H1 (cell line): ENCODE data around the gene EPHB1. TPM values are rescaled to one million over a fixed set of nuclear protein-coding genes. Genes with fewer than 3 reads are reported as not detected.

ENCODE experiments used
- CTCF ChIA-PET: fragments of 300-600 bp; sonication (Branson Sonifier 250); formaldehyde crosslinking; loops from one replicate; lab custom pipeline; 2021; ENCODE audit not compliant: partially characterized antibody; lab: Charles Lee
- POLR2A ChIA-PET: fragments of 300-600 bp; sonication (Branson Sonifier 250); formaldehyde crosslinking; loops from one replicate; lab custom pipeline; 2021; ENCODE audit warnings: inconsistent platforms; ENCODE audit not compliant: partially characterized antibody; lab: Charles Lee
- DNase-seq, 2 experiments: peaks; one replicate each; pipeline versions ENCODE4 v3.0.0 to v3.0.0-alpha.2; 2010 to 2022; ENCODE audit warnings: low spot score in 2 of 2, low read depth in 1 of 2, mixed read lengths in 1 of 2
- FAIRE-seq: peaks from 2 replicates; lab custom pipeline; 2011; peaks lifted over from hg19 to GRCh38; lab: Jason Lieb, UNC
- H2AFZ ChIP-seq: 2 replicates; pipeline ENCODE4 v1.8.1; 2012; ENCODE audit warnings: low read length, inconsistent platforms
- H2AK5ac ChIP-seq: 2 replicates; pipeline ENCODE4 v1.6.1; 2013; ENCODE audit warnings: low read depth, low read length
- H2BK120ac ChIP-seq: replicated peaks from 2 replicates; pipeline ENCODE3; 2013; ENCODE audit warnings: low read depth, low read length, inconsistent platforms
- H2BK12ac ChIP-seq: 2 replicates; pipeline ENCODE4 v1.6.1; 2013; ENCODE audit warnings: low read depth, low read length
- H2BK15ac ChIP-seq: 2 replicates; pipeline ENCODE4 v1.6.1; 2013; ENCODE audit warnings: low read length
- H2BK20ac ChIP-seq: 2 replicates; pipeline ENCODE4 v1.6.1; 2013; ENCODE audit warnings: low read length
- H2BK5ac ChIP-seq: 2 replicates; pipeline ENCODE4 v1.6.1; 2013; ENCODE audit warnings: low read depth, low read length
- H3K14ac ChIP-seq: 2 replicates; pipeline ENCODE4 v1.6.1; 2013; ENCODE audit warnings: inconsistent platforms; ENCODE audit not compliant: insufficient read length
- H3K18ac ChIP-seq: 2 replicates; pipeline ENCODE4 v1.6.1; 2013; ENCODE audit warnings: low read length; ENCODE audit errors: extremely low read depth
- H3K23ac ChIP-seq: 2 replicates; pipeline ENCODE4 v1.6.1; 2013; ENCODE audit warnings: inconsistent platforms; ENCODE audit not compliant: insufficient read length
- H3K23me2 ChIP-seq: 2 replicates; pipeline ENCODE4 v1.6.1; 2013; ENCODE audit warnings: low read depth, low read length
- H3K27ac ChIP-seq: 2 replicates; pipeline ENCODE4 v1.6.1; 2011; ENCODE audit warnings: low read depth, low read length, inconsistent platforms
- H3K27me3 ChIP-seq, 4 experiments: replicated peaks in 1 of 4; 1 replicate in 1 of 4; 2 replicates in 3 of 4; pipeline versions ENCODE4 v1.6.1 to v1.8.1; 2011 to 2013; ENCODE audit warnings: low read length in 3 of 4, mild to moderate bottlenecking in 3 of 4, inconsistent platforms in 2 of 4, mixed read lengths in 2 of 4, moderate library complexity in 1 of 4; ENCODE audit not compliant: control insufficient read depth in 3 of 4, insufficient read depth in 3 of 4; ENCODE audit errors: extremely low read depth in 1 of 4
- H3K36me3 ChIP-seq, 4 experiments: 2 replicates each; pipeline versions ENCODE4 v1.6.1 to v1.8.1; 2011 to 2013; ENCODE audit warnings: mild to moderate bottlenecking in 4 of 4, low read length in 3 of 4, moderate library complexity in 2 of 4, control low read depth in 1 of 4, inconsistent platforms in 1 of 4; ENCODE audit not compliant: insufficient read depth in 4 of 4, control insufficient read depth in 2 of 4
- H3K4ac ChIP-seq: replicated peaks from 2 replicates; pipeline ENCODE3; 2013; ENCODE audit warnings: low read length, low read depth, mixed read lengths, inconsistent platforms; ENCODE audit not compliant: insufficient read length
- H3K4me1 ChIP-seq, 4 experiments: replicated peaks in 1 of 4; 1 replicate in 1 of 4; 2 replicates in 3 of 4; pipeline versions ENCODE4 v1.6.1 to v1.8.1; 2011 to 2013; ENCODE audit warnings: low read length in 3 of 4, inconsistent platforms in 2 of 4, mixed read lengths in 1 of 4; ENCODE audit not compliant: insufficient read depth in 4 of 4, control insufficient read depth in 3 of 4
- H3K4me2 ChIP-seq, 2 experiments: 2 replicates each; pipeline versions ENCODE4 v1.6.1 to v1.8.1; 2011 to 2013; ENCODE audit warnings: low read depth in 2 of 2, low read length in 2 of 2, control low read depth in 1 of 2, inconsistent platforms in 1 of 2, mild to moderate bottlenecking in 1 of 2; ENCODE audit not compliant: insufficient read depth in 1 of 2
- H3K4me3 ChIP-seq, 4 experiments: fragments of 200-600, 300-600 bp in 1 of 4; sonication (generic), shearing (Covaris generic), sonication (Bioruptor Twin) in 1 of 4; 2 replicates each; pipeline versions ENCODE4 v1.5.1 to v1.8.1; 2011 to 2016; ENCODE audit warnings: low read length in 4 of 4, low read depth in 3 of 4, control low read depth in 2 of 4, inconsistent platforms in 2 of 4, mild to moderate bottlenecking in 2 of 4, mixed read lengths in 1 of 4, moderate library complexity in 1 of 4; ENCODE audit not compliant: insufficient read depth in 2 of 4; ENCODE audit errors: extremely low read depth in 1 of 4
- H3K56ac ChIP-seq: replicated peaks from 2 replicates; pipeline ENCODE3; 2013; ENCODE audit warnings: low read depth, mild to moderate bottlenecking, mixed read lengths, low read length, inconsistent platforms; ENCODE audit not compliant: insufficient read length
- H3K79me1 ChIP-seq: 2 replicates; pipeline ENCODE4 v1.6.1; 2013; ENCODE audit warnings: low read depth, low read length, control low read depth
- H3K79me2 ChIP-seq, 2 experiments: 2 replicates each; pipeline versions ENCODE4 v1.6.1 to v1.8.1; 2012 to 2013; ENCODE audit warnings: low read length in 2 of 2, mild to moderate bottlenecking in 2 of 2, inconsistent platforms in 1 of 2; ENCODE audit not compliant: insufficient read depth in 2 of 2, control insufficient read depth in 1 of 2
- H3K9ac ChIP-seq, 4 experiments: replicated peaks in 1 of 4; 1 replicate in 1 of 4; 2 replicates in 3 of 4; pipeline versions ENCODE4 v1.6.1 to v1.8.1; 2011 to 2013; ENCODE audit warnings: low read depth in 3 of 4, low read length in 3 of 4, control low read depth in 2 of 4, mild to moderate bottlenecking in 2 of 4, moderate library complexity in 2 of 4, inconsistent platforms in 1 of 4; ENCODE audit errors: extremely low read depth in 1 of 4
- H3K9me3 ChIP-seq, 2 experiments: 2 replicates each; pipeline versions ENCODE4 v1.6.1 to v1.8.1; 2012 to 2013; ENCODE audit warnings: mild to moderate bottlenecking in 2 of 2, moderate library complexity in 2 of 2, control low read depth in 1 of 2, inconsistent platforms in 1 of 2, low read depth in 1 of 2, low read length in 1 of 2, mixed read lengths in 1 of 2; ENCODE audit not compliant: insufficient read depth in 2 of 2
- H4K20me1 ChIP-seq, 2 experiments: replicated peaks in 1 of 2; 2 replicates each; pipeline versions ENCODE3 to v1.8.1; 2011 to 2013; ENCODE audit warnings: inconsistent platforms in 2 of 2, low read length in 2 of 2, mild to moderate bottlenecking in 1 of 2; ENCODE audit not compliant: insufficient read depth in 2 of 2, control insufficient read depth in 1 of 2
- H4K5ac ChIP-seq: 2 replicates; pipeline ENCODE4 v1.6.1; 2013; ENCODE audit warnings: low read length, low read depth, mixed read lengths, inconsistent platforms; ENCODE audit not compliant: insufficient read length
- H4K8ac ChIP-seq: 2 replicates; pipeline ENCODE4 v1.8.0; 2013; ENCODE audit warnings: mild to moderate bottlenecking, moderate library complexity, low read length, inconsistent platforms; ENCODE audit not compliant: insufficient read depth; ENCODE audit errors: extremely low read depth
- H4K91ac ChIP-seq: replicated peaks from 2 replicates; pipeline ENCODE3; 2013; ENCODE audit warnings: low read length, mixed read lengths, inconsistent platforms; ENCODE audit not compliant: insufficient read length
- ASH2L ChIP-seq: fragments of 200-600, 300-600 bp; sonication (generic); IDR thresholded peaks from one replicate; pipeline ENCODE4 v1.7.1; 2017; ENCODE audit warnings: low read length
- CEBPB ChIP-seq: IDR thresholded peaks from 2 replicates; pipeline ENCODE4 v1.6.1; 2012; ENCODE audit warnings: low read depth, low read length
- GTF2F1 ChIP-seq: IDR thresholded peaks from 2 replicates; pipeline ENCODE4 v1.6.1; 2012; ENCODE audit warnings: low read depth, low read length, improper control_type of control experiment, borderline replicate concordance
- HDAC2 ChIP-seq, 2 experiments: fragments of 300-600 bp in 1 of 2; sonication (generic) in 1 of 2; IDR thresholded peaks; 2 replicates each; pipeline ENCODE4 v1.6.1; 2011 to 2012; ENCODE audit warnings: low read depth in 2 of 2, low read length in 2 of 2, mild to moderate bottlenecking in 2 of 2, moderate library complexity in 2 of 2, borderline replicate concordance in 1 of 2, inconsistent platforms in 1 of 2
- RBBP5 ChIP-seq: IDR thresholded peaks from 2 replicates; pipeline ENCODE4 v1.7.1; 2012; ENCODE audit warnings: low read depth, mild to moderate bottlenecking, inconsistent platforms, low read length, moderate library complexity, borderline replicate concordance
- RXRA ChIP-seq: IDR thresholded peaks from 2 replicates; pipeline ENCODE4 v1.6.1; 2011; ENCODE audit warnings: low read depth, mild to moderate bottlenecking, low read length, moderate library complexity; ENCODE audit not compliant: insufficient read depth
- SIN3A ChIP-seq, 2 experiments: IDR thresholded peaks in 1 of 2; conservative IDR thresholded peaks in 1 of 2; 2 replicates each; pipeline ENCODE4 v1.6.1; 2011 to 2012; ENCODE audit warnings: low read length in 2 of 2, improper control_type of control experiment in 1 of 2, low read depth in 1 of 2, mild to moderate bottlenecking in 1 of 2
- SP4 ChIP-seq: IDR thresholded peaks from 2 replicates; pipeline ENCODE4 v1.6.1; 2012; ENCODE audit warnings: low read length, inconsistent platforms
- TAF1 ChIP-seq: IDR thresholded peaks from 2 replicates; pipeline ENCODE4 v1.6.1; 2011; ENCODE audit warnings: mild to moderate bottlenecking, low read depth, low read length
- WGBS, 2 experiments: shearing (Covaris generic) in 1 of 2; methylation state at CpG; one replicate each; pipeline versions ENCODE4 v1.1.6 to v1.1.7; 2013 to 2015; ENCODE audit warnings: low lambda C conversion rate in 2 of 2, mixed read lengths in 2 of 2, inconsistent platforms in 1 of 2, low coverage in 1 of 2, missing lambda C conversion rate in 1 of 2; ENCODE audit not compliant: insufficient replicate concordance in 2 of 2, insufficient coverage in 1 of 2, insufficient read length in 1 of 2; ENCODE audit errors: extremely low coverage in 1 of 2, missing lambda C conversion rate in 1 of 2; 5-methylcytosine and 5-hydroxymethylcytosine counted together
- polyA plus RNA-seq, 7 experiments: library from polyadenylated mRNA; depleted of rRNA in 3 of 7; stranded (reverse) in 5 of 7; unstranded in 2 of 7; fragments of >200 nt in 5 of 7; fragments of 200-250 nt in 2 of 7; gene quantifications; 1 replicate in 5 of 7; 2 replicates in 1 of 7; 4 replicates in 1 of 7; pipeline versions ENCODE4 v1.2.1 to v1.2.3, GENCODE V29; 2011 to 2013; ENCODE audit warnings: missing spikeins in 2 of 7, mixed read lengths in 2 of 7
- total RNA-seq: library from RNA; stranded (reverse); fragmentation: NEBNext Ultra II Directional; extraction: Animal tissue kit (Norgen Biotek cat#: 25700); gene quantifications from 2 replicates; pipeline ENCODE4 v1.2.1, GENCODE V29; 2021
- TF ChIP-seq, protein P1 (sequence below), 3 experiments: IDR thresholded peaks; 1 replicate in 2 of 3; 2 replicates in 1 of 3; pipeline versions ENCODE4 v1.5.1 to v1.6.1; 2011; ENCODE audit warnings: low read length in 3 of 3, mild to moderate bottlenecking in 3 of 3, inconsistent platforms in 2 of 3, low read depth in 1 of 3, moderate library complexity in 1 of 3; ENCODE audit not compliant: insufficient read depth in 1 of 3; ENCODE audit errors: control extremely low read depth in 1 of 3

The EPHB1 gene
- total and polyA plus RNA-seq, 2 of the 8 experiments (the other 6 are each of a cell fraction or from before 2014, with no cell fraction given) = 3.5 to 5.9 TPM

DNA sequence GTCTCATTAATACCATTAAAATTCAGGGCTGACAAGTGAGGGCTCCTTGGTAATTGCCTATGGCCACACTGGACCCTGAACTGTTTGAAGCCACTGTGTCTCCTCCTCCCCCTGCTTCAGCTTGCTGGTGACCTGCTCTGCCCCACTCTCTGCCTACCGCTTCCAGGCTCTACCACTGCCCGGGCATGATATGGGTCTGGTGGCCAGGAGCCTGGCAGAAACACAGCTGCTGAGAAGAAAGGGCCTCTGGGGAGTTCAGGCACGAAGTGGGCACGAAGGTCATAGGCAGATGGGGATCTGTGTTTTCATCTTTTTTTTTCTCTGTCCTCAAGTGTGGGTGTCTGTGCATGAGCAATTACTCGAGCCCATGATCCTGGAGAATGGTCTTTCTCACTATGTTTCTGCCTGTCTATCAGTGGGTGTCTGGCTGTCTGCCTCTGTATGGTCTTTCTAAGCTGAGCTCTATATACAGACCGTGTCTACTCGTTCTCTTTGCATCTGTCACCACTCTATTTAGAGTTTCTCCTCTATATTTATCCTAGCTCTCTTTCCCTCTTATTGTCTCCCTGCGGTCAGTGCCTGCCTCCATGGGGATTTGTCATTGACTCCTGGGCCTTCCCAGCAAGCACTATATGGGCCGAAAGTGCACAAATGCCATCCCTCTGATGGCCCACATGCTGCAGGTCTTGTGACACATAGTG, 42.1 kb upstream of the EPHB1 start:
- Histone ChIP-seq H2BK15ac (no peak overlapping the region), H3K27me3 (no peaks in the 10 kb centered on the region; a peak in 1 of 7 replicates), H4K5ac (no peak overlapping the region), H2BK5ac (no peak overlapping the region), H3K56ac (no peak overlapping the region), H3K4me3 (no peak overlapping the region), H3K9ac (no peak overlapping the region), H3K79me2 (no peaks in the 10 kb centered on the region), H2AK5ac (no peak overlapping the region), H3K18ac (no peak overlapping the region), H3K14ac (no peak overlapping the region), H3K4ac (no peak overlapping the region), H3K4me2 (no peak overlapping the region), H2AFZ (no peak overlapping the region), H3K9me3 (no peaks in the 10 kb centered on the region), H2BK20ac (no peak overlapping the region), H3K27ac (no peak overlapping the region), H4K8ac (no peak overlapping the region), H3K4me1 (no peaks in the 10 kb centered on the region), H4K20me1 (no peaks in the 10 kb centered on the region), H3K23ac (no peak overlapping the region), H3K36me3 (no peaks in the 10 kb centered on the region), H2BK120ac (no peak overlapping the region), H3K79me1 (no peaks in the 10 kb centered on the region), H2BK12ac (no peak overlapping the region), H3K23me2 (no peaks in the 10 kb centered on the region), H4K91ac (no peak overlapping the region)
- no peak for FAIRE-seq
- ChIA-PET CTCF (interaction anchor here (0.6 to 5.5 kb wide), 6 partner anchors 11 to 150 kb away, joined by 3 to 81 read pairs (median 4); no protein-coding TSS in a partner anchor), POLR2A (no interaction called here)
- 91% methylated on average over 9 of the region's 9 CpGs; no CpG with 5 or more reads in 1 of the 2 experiments for WGBS, 2 experiments
- DNase-seq = no peak
- TF ChIP-seq RBBP5 (no peak), CEBPB (no peak), TAF1 (no peak), SIN3A (conservative IDR thresholded peaks at IDR 0.05 in 1 of 2, IDR thresholded peaks at IDR 0.05 in 1 of 2; ENCODE audit: low read depth in 1 of 2, low read length in 2 of 2) (no peak), RXRA (no peak), HDAC2 (IDR thresholded peaks at IDR 0.05; ENCODE audit: borderline replicate concordance in 1 of 2, low read depth in 2 of 2, low read length in 2 of 2) (no peak), ASH2L (no peak), SP4 (no peak), GTF2F1 (no peak)
- TF ChIP-seq, protein P1, sequence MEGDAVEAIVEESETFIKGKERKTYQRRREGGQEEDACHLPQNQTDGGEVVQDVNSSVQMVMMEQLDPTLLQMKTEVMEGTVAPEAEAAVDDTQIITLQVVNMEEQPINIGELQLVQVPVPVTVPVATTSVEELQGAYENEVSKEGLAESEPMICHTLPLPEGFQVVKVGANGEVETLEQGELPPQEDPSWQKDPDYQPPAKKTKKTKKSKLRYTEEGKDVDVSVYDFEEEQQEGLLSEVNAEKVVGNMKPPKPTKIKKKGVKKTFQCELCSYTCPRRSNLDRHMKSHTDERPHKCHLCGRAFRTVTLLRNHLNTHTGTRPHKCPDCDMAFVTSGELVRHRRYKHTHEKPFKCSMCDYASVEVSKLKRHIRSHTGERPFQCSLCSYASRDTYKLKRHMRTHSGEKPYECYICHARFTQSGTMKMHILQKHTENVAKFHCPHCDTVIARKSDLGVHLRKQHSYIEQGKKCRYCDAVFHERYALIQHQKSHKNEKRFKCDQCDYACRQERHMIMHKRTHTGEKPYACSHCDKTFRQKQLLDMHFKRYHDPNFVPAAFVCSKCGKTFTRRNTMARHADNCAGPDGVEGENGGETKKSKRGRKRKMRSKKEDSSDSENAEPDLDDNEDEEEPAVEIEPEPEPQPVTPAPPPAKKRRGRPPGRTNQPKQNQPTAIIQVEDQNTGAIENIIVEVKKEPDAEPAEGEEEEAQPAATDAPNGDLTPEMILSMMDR (IDR thresholded peaks at IDR 0.05; ENCODE audit: control extremely low read depth in 1 of 3, insufficient read depth in 1 of 3, low read depth in 1 of 3, low read length in 3 of 3) = no peak
